HFF-Myc (cell line): ENCODE measurements around the gene BCCIP.

ENCODE experiments used
- DNase-seq: peaks from one replicate; pipeline ENCODE4 v3.0.0-alpha.2; 2011; ENCODE audit warnings: low read depth; ENCODE audit errors: extremely low read depth
- H3K4me3 ChIP-seq: replicated peaks from 2 replicates; pipeline ENCODE4 v1.5.1; 2011; ENCODE audit warnings: low read depth, mild to moderate bottlenecking, control low read depth, low read length
- CTCF ChIP-seq: IDR thresholded peaks from 2 replicates; pipeline ENCODE4 v1.5.1; 2012; ENCODE audit warnings: mild to moderate bottlenecking, low read depth, low read length, control low read depth; ENCODE audit errors: missing control alignments

BCCIP gene

GRCh38 chr10:125797994-125798662 lies 25.2 kb upstream of the BCCIP start:
- DNase-seq = no peak
- TF ChIP-seq CTCF = no peak
- no peak overlapping the region for H3K4me3 ChIP-seq

GRCh38 chr10:125799451-125800182 lies 23.7 kb upstream of the BCCIP start:
- no peak for TF ChIP-seq CTCF
- no peak overlapping the region for H3K4me3 ChIP-seq
- no peak for DNase-seq

GRCh38 chr10:125801574-125801973 lies 21.8 kb upstream of the BCCIP start:
- H3K4me3 ChIP-seq = no peak overlapping the region
- TF ChIP-seq CTCF = no peak
- DNase-seq = no peak

- no peak for TF ChIP-seq CTCF
- DNase-seq = no peak
- no peak overlapping the region for H3K4me3 ChIP-seq
Measured at GRCh38 chr10:125802131-125802530, 21.2 kb upstream of the BCCIP start.

GRCh38 chr10:125802739-125803138 lies 20.6 kb upstream of the BCCIP start:
- no peak for DNase-seq
- H3K4me3 ChIP-seq = no peak overlapping the region
- TF ChIP-seq CTCF = no peak

- DNase-seq = no peak
- H3K4me3 ChIP-seq = no peak overlapping the region
- TF ChIP-seq CTCF = no peak
Measured at GRCh38 chr10:125808047-125808446, 15.3 kb upstream of the BCCIP start.
